Spleen (tissue), 11 donors: ENCODE measurements around the gene MFF. TPM values are rescaled to one million over a fixed set of nuclear protein-coding genes. Genes with fewer than 3 reads are reported as not detected.

ENCODE experiments used
- DNase-seq: peaks from one replicate; pipeline ENCODE4 v3.0.0-alpha.2; 2020
- H3K27ac ChIP-seq, 8 donors: fragments of 200-600 bp; sonication (generic) in 7 of 8; 1 replicate in 4 of 8; 2 replicates in 4 of 8; pipeline versions ENCODE4 v1.5.0 to v1.8.0; 2016 to 2021; ENCODE audit warnings: inconsistent platforms in 4 of 8, mild to moderate bottlenecking in 4 of 8, moderate library complexity in 1 of 8
- H3K27me3 ChIP-seq, 7 donors: fragments of 200-600 bp; sonication (generic) in 6 of 7; replicated peaks in 1 of 7; 1 replicate in 4 of 7; 2 replicates in 3 of 7; pipeline versions ENCODE4 v1.5.0 to v1.8.0; 2016 to 2021; ENCODE audit warnings: inconsistent platforms in 3 of 7, mild to moderate bottlenecking in 1 of 7
- H3K36me3 ChIP-seq, 6 donors: fragments of 200-600 bp; sonication (generic) in 5 of 6; 1 replicate in 4 of 6; 2 replicates in 2 of 6; pipeline versions ENCODE4 v1.5.0 to v1.8.0; 2016 to 2021; ENCODE audit warnings: inconsistent platforms in 2 of 6
- H3K4me1 ChIP-seq, 6 donors: fragments of 200-600 bp; sonication (generic) in 5 of 6; 1 replicate in 3 of 6; 2 replicates in 3 of 6; pipeline versions ENCODE4 v1.5.0 to v1.8.0; 2016 to 2021; ENCODE audit warnings: inconsistent platforms in 3 of 6
- H3K4me3 ChIP-seq, 8 donors: fragments of 200-600 bp; sonication (generic) in 7 of 8; 1 replicate in 4 of 8; 2 replicates in 4 of 8; pipeline versions ENCODE4 v1.5.0 to v1.8.0; 2016 to 2021; ENCODE audit warnings: inconsistent platforms in 4 of 8, mild to moderate bottlenecking in 4 of 8, moderate library complexity in 2 of 8
- H3K9me3 ChIP-seq, 8 donors: fragments of 200-600 bp; sonication (generic) in 7 of 8; 1 replicate in 4 of 8; 2 replicates in 4 of 8; pipeline versions ENCODE4 v1.5.0 to v1.8.0; 2016 to 2021; ENCODE audit warnings: inconsistent platforms in 4 of 8
- CTCF ChIP-seq, 11 experiments: fragments of 200-600 bp in 7 of 11; fragments of 450-650 bp in 4 of 11; sonication (generic) in 4 of 11; IDR thresholded peaks in 8 of 11; conservative IDR thresholded peaks in 3 of 11; 1 replicate in 7 of 11; 2 replicates in 4 of 11; pipeline versions ENCODE4 v1.4.0 to v1.8.0; 2016 to 2021; ENCODE audit warnings: antibody characterized with exemption in 11 of 11, inconsistent platforms in 4 of 11, mild to moderate bottlenecking in 1 of 11
- POLR2A ChIP-seq, 3 donors: fragments of 450-650 bp; IDR thresholded peaks; one replicate each; pipeline ENCODE4 v1.5.1; 2017; ENCODE audit warnings: antibody characterized with exemption in 3 of 3, mild to moderate bottlenecking in 1 of 3
- POLR2AphosphoS5 ChIP-seq, 3 donors: sonication (generic); formaldehyde crosslinking; IDR thresholded peaks; one replicate each; pipeline ENCODE4 v1.5.1; 2017; ENCODE audit warnings: antibody characterized with exemption in 3 of 3
- WGBS, 5 donors: extraction: QIAGEN DNeasy Blood & Tissue Kit in 3 of 5; methylation state at CpG; one replicate each; pipeline versions ENCODE4 v1.1.5 to v1.1.7; 2013 to 2018; 5-methylcytosine and 5-hydroxymethylcytosine counted together
- intact Hi-C: fragments of 100-400 bp; cut with DNase I; formaldehyde crosslinking; loops from one replicate; pipeline ENCODE4 v1.15.0; 2023; ENCODE audit warnings: low total_unique reads
- polyA plus RNA-seq, 3 donors: library from polyadenylated mRNA; stranded (reverse); fragments of 200-250 nt; gene quantifications; one replicate each; pipeline ENCODE4 v1.2.1, GENCODE V29; 2013
- total RNA-seq, 7 donors: library from RNA; depleted of rRNA in 3 of 7; stranded (reverse); fragments of >200 nt in 3 of 7; fragmentation: NEBNext Ultra II Directional in 4 of 7; extraction: Animal tissue kit (Norgen Biotek cat#: 25700) in 4 of 7; gene quantifications; one replicate each; pipeline versions ENCODE4 v1.1.0 to v1.2.1, GENCODE V29; 2016 to 2021
- donor health status: healthy with polysubstance abuse.
- donor health status: DM: no; HTN: no; CAD: no; lungs with moderate emphysema.
- donor health status: DM: no; HTN: no; CAD: no.
- donor health status: Bipolar disorder and iron deficiency.
- donor health status: healthy.
- donor health status: DM: no; HTN: no; CAD: no.
- donor health status: DM: yes; HTN: yes; CAD: no.

The MFF gene
- total and polyA plus RNA-seq, 10 donors: 59.3 to 134 (median 75.5) TPM

GRCh38 chr2:227296671-227297405, 28.2 kb upstream of the MFF start:
- peaks cover 0 to 16% (median 0%) of the 10 kb centered on the region in 6 donors for H3K36me3 ChIP-seq
- TF ChIP-seq CTCF (IDR thresholded peaks at IDR 0.05 in 8 of 11, conservative IDR thresholded peaks at IDR 0.05 in 3 of 11): no peak

GRCh38 chr2:227301523-227301922, 23.5 kb upstream of the MFF start:
- no peak for DNase-seq
- Histone ChIP-seq H3K4me3 (no peak overlapping the region), H3K9me3 (no peaks in the 10 kb centered on the region), H3K36me3 (peaks cover 0 to 30% (median 0%) of the 10 kb centered on the region in 6 donors), H3K27ac (no peak overlapping the region), H3K27me3 (no peaks in the 10 kb centered on the region), H3K4me1 (no peaks in the 10 kb centered on the region)
- WGBS, 5 donors: 52 to 88% (median 75%) methylated on average over 1 of the region's 1 CpG
- TF ChIP-seq CTCF (IDR thresholded peaks at IDR 0.05 in 8 of 11, conservative IDR thresholded peaks at IDR 0.05 in 3 of 11) (no peak), POLR2AphosphoS5 (IDR thresholded peaks at IDR 0.05) (no peak), POLR2A (IDR thresholded peaks at IDR 0.05) (no peak)
- intact Hi-C loops: no loop called here

More at GRCh38 chr2:227296671-227297405, 28.2 kb upstream of the MFF start:
- no peaks in the 10 kb centered on the region for H3K9me3 ChIP-seq
- WGBS, 5 donors: 85 to 93% (median 87%) methylated on average over 3 of the region's 3 CpGs
- H3K27me3 ChIP-seq: no peaks in the 10 kb centered on the region
- no peak for DNase-seq
- H3K4me3 ChIP-seq: no peak overlapping the region
- no peak overlapping the region for H3K27ac ChIP-seq
- intact Hi-C loops: no loop called here
- no peaks in the 10 kb centered on the region for H3K4me1 ChIP-seq

GRCh38 chr2:227308784-227309183, 16.3 kb upstream of the MFF start:
- no peak overlapping the region for H3K4me3 ChIP-seq
- no peaks in the 10 kb centered on the region for H3K27me3 ChIP-seq
- H3K27ac ChIP-seq: no peak overlapping the region
- intact Hi-C loops: no loop called here
- no peaks in the 10 kb centered on the region for H3K9me3 ChIP-seq
- TF ChIP-seq POLR2AphosphoS5 (IDR thresholded peaks at IDR 0.05) (no peak), CTCF (IDR thresholded peaks at IDR 0.05 in 8 of 11, conservative IDR thresholded peaks at IDR 0.05 in 3 of 11) (no peak), POLR2A (IDR thresholded peaks at IDR 0.05) (no peak)
- WGBS, 5 donors: 68 to 88% (median 85%) methylated on average over 4 of the region's 4 CpGs
- no peaks in the 10 kb centered on the region for H3K4me1 ChIP-seq
- DNase-seq: no peak
- H3K36me3 ChIP-seq: peaks cover 0 to 11% (median 0%) of the 10 kb centered on the region in 6 donors

GRCh38 chr2:227310756-227311110, 14.3 kb upstream of the MFF start:
- Histone ChIP-seq H3K36me3 (no peaks in the 10 kb centered on the region), H3K4me3 (no peak overlapping the region), H3K27me3 (no peaks in the 10 kb centered on the region), H3K27ac (no peak overlapping the region), H3K4me1 (no peaks in the 10 kb centered on the region), H3K9me3 (no peaks in the 10 kb centered on the region)
- DNase-seq: no peak
- intact Hi-C loops: no loop called here
- no peak for TF ChIP-seq CTCF (IDR thresholded peaks at IDR 0.05 in 8 of 11, conservative IDR thresholded peaks at IDR 0.05 in 3 of 11)
- no peak for TF ChIP-seq POLR2AphosphoS5 (IDR thresholded peaks at IDR 0.05)
- no peak for TF ChIP-seq POLR2A (IDR thresholded peaks at IDR 0.05)
- WGBS, 5 donors: 91 to 96% (median 92%) methylated on average over 4 of the region's 4 CpGs
